Cardiac fibroblast (primary cell): ENCODE data around the gene BIRC7.
A peak's percentile ranks its signal among the peaks of the same experiment; 100 is the strongest.

Experiments
- DNase-seq, 2 donors: peaks; one replicate each; pipeline versions ENCODE4 v3.0.0 to v3.0.0-alpha.2; 2010; ENCODE audit warnings: low read depth in 2 of 2
- H3K4me3 ChIP-seq, 2 donors: replicated peaks in 1 of 2; 1 replicate in 1 of 2; 2 replicates in 1 of 2; pipeline ENCODE4 v1.5.1; 2011; ENCODE audit warnings: low read depth in 2 of 2, low read length in 2 of 2, mild to moderate bottlenecking in 2 of 2, moderate library complexity in 1 of 2
- CTCF ChIP-seq: IDR thresholded peaks from one replicate; pipeline ENCODE4 v1.5.1; 2011; ENCODE audit warnings: low read depth, mild to moderate bottlenecking, low read length, inconsistent platforms

Gene BIRC7

GRCh38 chr20:63206878-63207277, 28.8 kb upstream of the BIRC7 start:
- no peak overlapping the region for H3K4me3 ChIP-seq
- TF ChIP-seq CTCF = no peak
- DNase-seq = no peak

GRCh38 chr20:63208346-63208909, 27.3 kb upstream of the BIRC7 start:
- no peak overlapping the region for H3K4me3 ChIP-seq
- no peak for TF ChIP-seq CTCF
- no peak for DNase-seq

GRCh38 chr20:63210011-63210605, 25.6 kb upstream of the BIRC7 start:
- H3K4me3 ChIP-seq = no peak overlapping the region
- no peak for DNase-seq
- no peak for TF ChIP-seq CTCF

GRCh38 chr20:63212393-63212730, 23.3 kb upstream of the BIRC7 start:
- H3K4me3 ChIP-seq = no peak overlapping the region
- DNase-seq = no peak
- TF ChIP-seq CTCF = no peak

GRCh38 chr20:63212792-63213191, 22.9 kb upstream of the BIRC7 start:
- no peak overlapping the region for H3K4me3 ChIP-seq

GRCh38 chr20:63214514-63214913, 21.2 kb upstream of the BIRC7 start:
- peak overlapping the region; percentile 74 to 75 for H3K4me3 ChIP-seq
- TF ChIP-seq CTCF = no peak
- no peak for DNase-seq

More at GRCh38 chr20:63212792-63213191, 22.9 kb upstream of the BIRC7 start:
- DNase-seq = no peak
- TF ChIP-seq CTCF = no peak
